Mesothelial cell of epicardium (in vitro differentiated cells): ENCODE measurements around the gene MAN1A2. TPM values are rescaled to one million over a fixed set of nuclear protein-coding genes. Genes with fewer than 3 reads are reported as not detected.
A peak's percentile ranks its signal among the peaks of the same experiment; 100 is the strongest.
"Not testable (repeated sequence)": the region's sequence is repeated elsewhere in the genome, so short reads cannot be mapped to it uniquely, and the experiment has no call there.

Source experiments
- DNase-seq, 2 experiments: peaks; one replicate each; pipeline ENCODE4 v3.0.0; 2021; ENCODE audit warnings: low spot score in 2 of 2; ENCODE audit not compliant: unreplicated experiment in 2 of 2
- H3K27ac Mint-ChIP-seq: 2 replicates; pipeline ENCODE4 v1.8.0; 2021; ENCODE audit warnings: mixed read lengths
- H3K27me3 Mint-ChIP-seq: 2 replicates; pipeline ENCODE4 v1.8.0; 2021; ENCODE audit warnings: low read depth, mixed read lengths
- H3K36me3 Mint-ChIP-seq: 2 replicates; pipeline ENCODE4 v1.8.0; 2021; ENCODE audit warnings: mixed read lengths
- H3K4me1 Mint-ChIP-seq: 2 replicates; pipeline ENCODE4 v1.8.0; 2021; ENCODE audit warnings: mixed read lengths
- H3K4me3 Mint-ChIP-seq: 2 replicates; pipeline ENCODE4 v1.8.0; 2021; ENCODE audit warnings: mild to moderate bottlenecking, moderate library complexity, mixed read lengths
- H3K9me3 Mint-ChIP-seq: 2 replicates; pipeline ENCODE4 v1.8.0; 2021; ENCODE audit warnings: mixed read lengths
- CTCF ChIP-seq: fragments of 200-600 bp; sonication (generic); IDR thresholded peaks from one replicate; pipeline ENCODE4 v1.5.0; 2021; ENCODE audit warnings: antibody characterized with exemption; ENCODE audit not compliant: unreplicated experiment
- total RNA-seq: library from RNA; stranded (reverse); gene quantifications from 3 replicates; pipeline ENCODE4 v1.2.1, GENCODE V29; 2021

MAN1A2 gene
- total RNA-seq, 1 donor from 2014 or later = 55.1 TPM

GRCh38 chr1:117339866-117340700, 27.2 kb upstream of the MAN1A2 start:
- H3K4me1 Mint-ChIP-seq = peaks cover 18% of the 10 kb centered on the region
- no peaks in the 10 kb centered on the region for H3K9me3 Mint-ChIP-seq
- H3K27me3 Mint-ChIP-seq = no peaks in the 10 kb centered on the region
- no peak overlapping the region for H3K4me3 Mint-ChIP-seq
- H3K36me3 Mint-ChIP-seq = no peaks in the 10 kb centered on the region
- no peak for DNase-seq
- no peak for TF ChIP-seq CTCF
- H3K27ac Mint-ChIP-seq = peak overlapping the region; percentile 49

- no peak for DNase-seq
- Mint-ChIP-seq H3K4me1 (peaks cover 18% of the 10 kb centered on the region), H3K27me3 (no peaks in the 10 kb centered on the region), H3K9me3 (no peaks in the 10 kb centered on the region), H3K4me3 (no peak overlapping the region), H3K27ac (no peak overlapping the region), H3K36me3 (no peaks in the 10 kb centered on the region)
- TF ChIP-seq CTCF = no peak
Measured at GRCh38 chr1:117341123-117341522, 26.1 kb upstream of the MAN1A2 start.

GRCh38 chr1:117342397-117342796, 24.9 kb upstream of the MAN1A2 start:
- no peaks in the 10 kb centered on the region for H3K27me3 Mint-ChIP-seq
- H3K27ac Mint-ChIP-seq = no peak overlapping the region

GRCh38 chr1:117346206-117346928, 20.9 kb upstream of the MAN1A2 start:
- H3K9me3 Mint-ChIP-seq = no peaks in the 10 kb centered on the region
- H3K27me3 Mint-ChIP-seq = no peaks in the 10 kb centered on the region
- TF ChIP-seq CTCF = no peak
- peaks cover 13% of the 10 kb centered on the region for H3K4me1 Mint-ChIP-seq
- H3K36me3 Mint-ChIP-seq = no peaks in the 10 kb centered on the region
- DNase-seq = no peak
- no peak overlapping the region for H3K4me3 Mint-ChIP-seq
- H3K27ac Mint-ChIP-seq = no peak overlapping the region

More at GRCh38 chr1:117342397-117342796, 24.9 kb upstream of the MAN1A2 start:
- no peak for DNase-seq
- Mint-ChIP-seq H3K4me3 (no peak overlapping the region), H3K36me3 (no peaks in the 10 kb centered on the region), H3K4me1 (peaks cover 18% of the 10 kb centered on the region), H3K9me3 (no peaks in the 10 kb centered on the region)
- TF ChIP-seq CTCF = no peak

- TF ChIP-seq CTCF = no peak
- DNase-seq = no peak
- Mint-ChIP-seq H3K4me3 (no peak overlapping the region), H3K4me1 (peaks cover 7% of the 10 kb centered on the region), H3K27me3 (no peaks in the 10 kb centered on the region), H3K36me3 (no peaks in the 10 kb centered on the region), H3K27ac (no peak overlapping the region), H3K9me3 (no peaks in the 10 kb centered on the region)
Measured at GRCh38 chr1:117347907-117348306, 19.3 kb upstream of the MAN1A2 start.

- not testable (repeated sequence) for H3K4me1 Mint-ChIP-seq, H3K27ac Mint-ChIP-seq, DNase-seq, H3K36me3 Mint-ChIP-seq, H3K9me3 Mint-ChIP-seq, H3K4me3 Mint-ChIP-seq, H3K27me3 Mint-ChIP-seq
Measured at GRCh38 chr1:117352695-117353094, 14.6 kb upstream of the MAN1A2 start.

GRCh38 chr1:117357833-117358603, 9.2 kb upstream of the MAN1A2 start:
- not testable (repeated sequence) for H3K27me3 Mint-ChIP-seq, H3K9me3 Mint-ChIP-seq, H3K36me3 Mint-ChIP-seq, H3K27ac Mint-ChIP-seq, H3K4me3 Mint-ChIP-seq, DNase-seq
- H3K4me1 Mint-ChIP-seq = peaks cover 18% of the 10 kb centered on the region

- not testable (repeated sequence) for H3K9me3 Mint-ChIP-seq, H3K36me3 Mint-ChIP-seq, H3K27me3 Mint-ChIP-seq, H3K4me3 Mint-ChIP-seq, DNase-seq, H3K27ac Mint-ChIP-seq
- H3K4me1 Mint-ChIP-seq = peaks cover 22% of the 10 kb centered on the region
Measured at GRCh38 chr1:117358604-117358887, 8.7 kb upstream of the MAN1A2 start.
